Measurements from ENCODE around the gene FNDC4.
A peak's percentile ranks its signal among the peaks of the same experiment; 100 is the strongest.

The FNDC4 gene

GRCh38 chr2:27492557-27492956 is 2.4 kb downstream of the FNDC4 start:
- DNase-seq, result no peak

- peak; percentile 99 for DNase-seq
Observed at GRCh38 chr2:27489498-27490397, 5.3 kb downstream of the FNDC4 start, which contains the start of gene IFT172. IFT172 (minus strand) TSS chr2:27489743; CDS start chr2:27489653, 90 bp downstream.

GRCh38 chr2:27489118-27489497 is 5.9 kb downstream of the FNDC4 start:
- DNase-seq, result no peak

- no peak for DNase-seq
Observed at GRCh38 chr2:27485496-27485895, 9.5 kb downstream of the FNDC4 start.

- no peak for DNase-seq
Observed at GRCh38 chr2:27471961-27472360, 23.0 kb downstream of the FNDC4 start.

GRCh38 chr2:27464443-27464842 is 30.6 kb downstream of the FNDC4 start:
- DNase-seq, result no peak

GRCh38 chr2:27461118-27461517 is 33.9 kb downstream of the FNDC4 start:
- DNase-seq, result no peak

- DNase-seq, result no peak
Observed at GRCh38 chr2:27453968-27454367, 41.0 kb downstream of the FNDC4 start.

- no peak for DNase-seq
Observed at GRCh38 chr2:27451095-27451494, 43.9 kb downstream of the FNDC4 start.

- no peak for DNase-seq
Observed at GRCh38 chr2:27448381-27448780, 46.6 kb downstream of the FNDC4 start.

GRCh38 chr2:27446057-27446456 is 48.9 kb downstream of the FNDC4 start:
- DNase-seq, result no peak

GRCh38 chr2:27445615-27446014 is 49.4 kb downstream of the FNDC4 start:
- no peak for DNase-seq

GRCh38 chr2:27445155-27445554 is 49.8 kb downstream of the FNDC4 start:
- no peak for DNase-seq

- DNase-seq, result no peak
Observed at GRCh38 chr2:27442920-27443282, 52.1 kb downstream of the FNDC4 start.

- DNase-seq, result peak; percentile 70 to 77
Observed at GRCh38 chr2:27441958-27442919, 52.8 kb downstream of the FNDC4 start, which contains the start of gene KRTCAP3. KRTCAP3 (plus strand) TSS chr2:27442381; CDS start chr2:27442413, 32 bp downstream.
